ENCODE data around the gene CCDC172. TPM values are rescaled to one million over a fixed set of nuclear protein-coding genes. Genes with fewer than 3 reads are reported as not detected.
"Not testable (repeated sequence)": the region's sequence is repeated elsewhere in the genome, so short reads cannot be mapped to it uniquely, and the experiment has no call there.

The CCDC172 gene
- polyA plus RNA-seq, 2 of the 4 experiments (the other 2 are of a cell fraction), result not detected

- TF ChIP-seq NFE2L2 (conservative IDR thresholded peaks at IDR 0.05; ENCODE audit: low read length), result no peak
Observed at GRCh38 chr10:116382290-116382689, 58.0 kb downstream of the CCDC172 start (continued).

GRCh38 chr10:116385311-116385710 lies 61.1 kb downstream of the CCDC172 start:
- ChIA-PET POLR2A (no interaction called here), CTCF (interaction anchor here (0.6 to 2.4 kb wide), 11 partner anchors 9 to 1243 kb away, joined by 3 to 9 read pairs (median 3); no protein-coding TSS in a partner anchor)
- TF ChIP-seq MAZ (IDR thresholded peaks at IDR 0.05; ENCODE audit: borderline replicate concordance, low read depth, low read length) (no peak), GATA3 (IDR thresholded peaks at IDR 0.05; ENCODE audit: borderline replicate concordance) (no peak), BCL3 (IDR thresholded peaks at IDR 0.05) (no peak), JUN (IDR thresholded peaks at IDR 0.05) (no peak)
- H3K9me3 ChIP-seq, result no peaks in the 10 kb centered on the region
- no peak overlapping the region for H3K27ac ChIP-seq
- no peaks in the 10 kb centered on the region for H3K4me1 ChIP-seq
- no peak overlapping the region for H3K4me3 ChIP-seq
- 57% methylated on average over 2 of the region's 2 CpGs for WGBS (ENCODE audit: missing lambda C conversion rate)
- FAIRE-seq (no peak), ATAC-seq (no peak), DNase-seq (ENCODE audit: low read depth in 1 of 2, low spot score in 1 of 2) (no peak)
- no peak overlapping the region for H3K4me2 ChIP-seq

- POLR2A ChIA-PET, result no interaction called here
- FAIRE-seq, result no peak
- CTCF ChIA-PET, result interaction anchor here (0.6 to 2.4 kb wide), 20 partner anchors 8 to 1244 kb away, joined by 3 to 9 read pairs (median 3); no protein-coding TSS in a partner anchor
- 0% methylated on average over 1 of the region's 1 CpG for WGBS (ENCODE audit: missing lambda C conversion rate)
- Histone ChIP-seq H3K9me3 (no peaks in the 10 kb centered on the region), H3K4me2 (no peak overlapping the region), H3K4me3 (no peak overlapping the region), H3K27ac (no peak overlapping the region), H3K4me1 (no peaks in the 10 kb centered on the region)
- no peak for TF ChIP-seq RNF2 (IDR thresholded peaks at IDR 0.05; ENCODE audit: borderline replicate concordance, low read depth)
- no peak for TF ChIP-seq BHLHE40 (IDR thresholded peaks at IDR 0.05; ENCODE audit: low read depth, low read length)
- peak; percentile 77 for TF ChIP-seq SMC3 (IDR thresholded peaks at IDR 0.05)
- no peak for TF ChIP-seq EP300 (IDR thresholded peaks at IDR 0.05)
- peak; percentile 76 for TF ChIP-seq RAD21 (conservative IDR thresholded peaks at IDR 0.05 in 1 of 2, IDR thresholded peaks at IDR 0.05 in 1 of 2)
- peak; percentile 77 for TF ChIP-seq CTCF (IDR thresholded peaks at IDR 0.05)
- TF ChIP-seq PHF8 (IDR thresholded peaks at IDR 0.05; ENCODE audit: borderline replicate concordance, low read depth), result no peak
- ATAC-seq, result peak in 1 of 2 experiments; percentile 63; a peak in 3 of 6 replicates
- DNase-seq (ENCODE audit: low read depth in 1 of 2, low spot score in 1 of 2), result peak in 1 of 2 experiments; percentile 39
Observed at GRCh38 chr10:116385994-116386809, 62.0 kb downstream of the CCDC172 start.

GRCh38 chr10:116393246-116393831 lies 69.1 kb downstream of the CCDC172 start:
- POLR2A ChIA-PET; DNase-seq (ENCODE audit: low read depth in 1 of 2, low spot score in 1 of 2); CTCF ChIA-PET; FAIRE-seq; H3K4me2 ChIP-seq; H3K4me3 ChIP-seq; ATAC-seq; H3K9me3 ChIP-seq; H3K27ac ChIP-seq; H3K4me1 ChIP-seq: not testable (repeated sequence)
- 79% methylated on average over 11 of the region's 43 CpGs for WGBS (ENCODE audit: missing lambda C conversion rate)
